ENCODE measurements around the gene TOB1.

GRCh38 chr17:50840311-50840851 lies 25.8 kb downstream of the TOB1 start:
- TF ChIP-seq, protein P1, sequence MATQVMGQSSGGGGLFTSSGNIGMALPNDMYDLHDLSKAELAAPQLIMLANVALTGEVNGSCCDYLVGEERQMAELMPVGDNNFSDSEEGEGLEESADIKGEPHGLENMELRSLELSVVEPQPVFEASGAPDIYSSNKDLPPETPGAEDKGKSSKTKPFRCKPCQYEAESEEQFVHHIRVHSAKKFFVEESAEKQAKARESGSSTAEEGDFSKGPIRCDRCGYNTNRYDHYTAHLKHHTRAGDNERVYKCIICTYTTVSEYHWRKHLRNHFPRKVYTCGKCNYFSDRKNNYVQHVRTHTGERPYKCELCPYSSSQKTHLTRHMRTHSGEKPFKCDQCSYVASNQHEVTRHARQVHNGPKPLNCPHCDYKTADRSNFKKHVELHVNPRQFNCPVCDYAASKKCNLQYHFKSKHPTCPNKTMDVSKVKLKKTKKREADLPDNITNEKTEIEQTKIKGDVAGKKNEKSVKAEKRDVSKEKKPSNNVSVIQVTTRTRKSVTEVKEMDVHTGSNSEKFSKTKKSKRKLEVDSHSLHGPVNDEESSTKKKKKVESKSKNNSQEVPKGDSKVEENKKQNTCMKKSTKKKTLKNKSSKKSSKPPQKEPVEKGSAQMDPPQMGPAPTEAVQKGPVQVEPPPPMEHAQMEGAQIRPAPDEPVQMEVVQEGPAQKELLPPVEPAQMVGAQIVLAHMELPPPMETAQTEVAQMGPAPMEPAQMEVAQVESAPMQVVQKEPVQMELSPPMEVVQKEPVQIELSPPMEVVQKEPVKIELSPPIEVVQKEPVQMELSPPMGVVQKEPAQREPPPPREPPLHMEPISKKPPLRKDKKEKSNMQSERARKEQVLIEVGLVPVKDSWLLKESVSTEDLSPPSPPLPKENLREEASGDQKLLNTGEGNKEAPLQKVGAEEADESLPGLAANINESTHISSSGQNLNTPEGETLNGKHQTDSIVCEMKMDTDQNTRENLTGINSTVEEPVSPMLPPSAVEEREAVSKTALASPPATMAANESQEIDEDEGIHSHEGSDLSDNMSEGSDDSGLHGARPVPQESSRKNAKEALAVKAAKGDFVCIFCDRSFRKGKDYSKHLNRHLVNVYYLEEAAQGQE (tag by site-specific recombination; IDR thresholded peaks at IDR 0.05) = no peak
- no peak for TF ChIP-seq CTCF (tag by site-specific recombination; IDR thresholded peaks at IDR 0.05)

Measured in HEK293 (cell line).